Measurements from ENCODE around the gene RAF1.

DNA sequence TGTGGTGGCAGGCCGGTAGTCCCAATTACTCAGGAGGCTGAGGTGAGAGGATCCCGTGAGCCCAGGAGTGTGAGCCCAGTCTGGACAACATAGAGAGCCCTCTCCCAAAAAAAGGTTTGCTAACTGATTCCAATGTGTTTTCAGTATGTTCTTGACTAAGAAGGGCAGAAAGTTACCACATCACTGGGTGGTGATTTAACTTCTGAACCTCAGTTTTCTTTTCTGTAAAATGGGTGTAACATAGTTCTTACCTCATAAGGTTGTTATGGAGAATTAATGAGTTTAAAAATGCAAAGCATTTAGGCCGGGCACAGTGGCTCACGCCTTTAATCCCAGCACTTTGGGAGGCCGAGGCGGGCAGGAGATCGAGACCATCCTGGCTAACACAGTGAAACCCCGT, 28.5 kb upstream of the RAF1 start:
- TF ChIP-seq, protein P1, sequence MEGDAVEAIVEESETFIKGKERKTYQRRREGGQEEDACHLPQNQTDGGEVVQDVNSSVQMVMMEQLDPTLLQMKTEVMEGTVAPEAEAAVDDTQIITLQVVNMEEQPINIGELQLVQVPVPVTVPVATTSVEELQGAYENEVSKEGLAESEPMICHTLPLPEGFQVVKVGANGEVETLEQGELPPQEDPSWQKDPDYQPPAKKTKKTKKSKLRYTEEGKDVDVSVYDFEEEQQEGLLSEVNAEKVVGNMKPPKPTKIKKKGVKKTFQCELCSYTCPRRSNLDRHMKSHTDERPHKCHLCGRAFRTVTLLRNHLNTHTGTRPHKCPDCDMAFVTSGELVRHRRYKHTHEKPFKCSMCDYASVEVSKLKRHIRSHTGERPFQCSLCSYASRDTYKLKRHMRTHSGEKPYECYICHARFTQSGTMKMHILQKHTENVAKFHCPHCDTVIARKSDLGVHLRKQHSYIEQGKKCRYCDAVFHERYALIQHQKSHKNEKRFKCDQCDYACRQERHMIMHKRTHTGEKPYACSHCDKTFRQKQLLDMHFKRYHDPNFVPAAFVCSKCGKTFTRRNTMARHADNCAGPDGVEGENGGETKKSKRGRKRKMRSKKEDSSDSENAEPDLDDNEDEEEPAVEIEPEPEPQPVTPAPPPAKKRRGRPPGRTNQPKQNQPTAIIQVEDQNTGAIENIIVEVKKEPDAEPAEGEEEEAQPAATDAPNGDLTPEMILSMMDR (IDR thresholded peaks at IDR 0.05): no peak
- no peak for TF ChIP-seq EZH2 (IDR thresholded peaks at IDR 0.05)
- TF ChIP-seq EZH2phosphoT487 (IDR thresholded peaks at IDR 0.05): no peak

All from neural progenitor cell (in vitro differentiated cells).